Kidney (tissue), 14 donors: ENCODE results near the gene ASPHD2. TPM values are rescaled to one million over a fixed set of nuclear protein-coding genes. Genes with fewer than 3 reads are reported as not detected.

Source experiments
- DNase-seq, 5 donors: peaks; one replicate each; pipeline ENCODE4 v3.0.0-alpha.2; 2013 to 2020
- FAIRE-seq: peaks from 2 replicates; lab custom pipeline; 2012; peaks lifted over from hg19 to GRCh38; lab: Jason Lieb, UNC
- H3K27ac ChIP-seq, 2 donors: one replicate each; pipeline ENCODE4 v1.7.0; 2013; ENCODE audit warnings: low read depth in 2 of 2, low read length in 2 of 2, inconsistent platforms in 1 of 2
- H3K27me3 ChIP-seq: one replicate; pipeline ENCODE4 v1.7.1; 2013; ENCODE audit warnings: low read length, inconsistent platforms; ENCODE audit not compliant: control insufficient read depth, insufficient read depth
- H3K36me3 ChIP-seq, 3 donors: one replicate each; pipeline versions ENCODE4 v1.7.0 to v1.7.1; 2013; ENCODE audit warnings: low read length in 3 of 3, control low read depth in 1 of 3, inconsistent platforms in 1 of 3; ENCODE audit not compliant: insufficient read depth in 3 of 3, control insufficient read depth in 2 of 3
- H3K4me1 ChIP-seq, 3 donors: one replicate each; pipeline versions ENCODE4 v1.7.0 to v1.7.1; 2013; ENCODE audit warnings: low read length in 3 of 3, inconsistent platforms in 1 of 3, low read depth in 1 of 3; ENCODE audit not compliant: control insufficient read depth in 2 of 3, insufficient read depth in 2 of 3
- H3K4me3 ChIP-seq, 3 donors: one replicate each; pipeline versions ENCODE4 v1.7.0 to v1.8.1; 2013; ENCODE audit warnings: low read length in 3 of 3, control low read depth in 1 of 3, inconsistent platforms in 1 of 3
- H3K9ac ChIP-seq, 3 donors: one replicate each; pipeline versions ENCODE4 v1.7.0 to v1.7.1; 2013; ENCODE audit warnings: low read length in 3 of 3, control low read depth in 1 of 3, inconsistent platforms in 1 of 3
- H3K9me3 ChIP-seq, 3 donors: one replicate each; pipeline versions ENCODE4 v1.7.0 to v1.7.1; 2013; ENCODE audit warnings: low read length in 3 of 3, control low read depth in 1 of 3, inconsistent platforms in 1 of 3; ENCODE audit not compliant: control insufficient read depth in 2 of 3, insufficient read depth in 1 of 3
- intact Hi-C: fragments of 100-400 bp; cut with DNase I; formaldehyde crosslinking; loops from one replicate; pipeline ENCODE4 v1.11.1; 2022
- polyA plus RNA-seq: library from polyadenylated mRNA; stranded (reverse); fragments of 350-450 nt; fragmentation: Illumina TruSeq; extraction: RNeasy Lipid Tissue Mini Kit (QIAGEN cat#74804); gene quantifications from one replicate; pipeline ENCODE4 v1.2.3, GENCODE V29; 2014; ENCODE audit warnings: low read depth, low replicate concordance; ENCODE audit not compliant: insufficient read depth
- total RNA-seq: library from RNA; stranded (reverse); fragmentation: NEBNext Ultra II Directional; extraction: Animal tissue kit (Norgen Biotek cat#: 25700); gene quantifications from one replicate; pipeline ENCODE4 v1.2.1, GENCODE V29; 2021
- TF ChIP-seq, protein P1 (sequence below): IDR thresholded peaks from 3 replicates; pipeline ENCODE4 v1.5.1; 2012; ENCODE audit warnings: mild to moderate bottlenecking, moderate library complexity, borderline replicate concordance; ENCODE audit not compliant: insufficient read depth; ENCODE audit errors: extremely low read depth
- donor health status: control.
- donor health status: control.
- donor health status: control.
- donor health status: control.
- donor health status: control.
- donor health status: DM: yes; HTN: yes; CAD: no.
- donor health status: Normal renal cell carcinoma (clear cell type).

The ASPHD2 gene
- total and polyA plus RNA-seq, 2 donors from 2014 or later = 3.3 to 4.5 TPM

- Histone ChIP-seq H3K9ac (no peak overlapping the region), H3K4me1 (no peaks in the 10 kb centered on the region), H3K9me3 (no peaks in the 10 kb centered on the region), H3K4me3 (no peak overlapping the region), H3K27me3 (no peaks in the 10 kb centered on the region), H3K36me3 (no peaks in the 10 kb centered on the region), H3K27ac (no peak overlapping the region)
- TF ChIP-seq, protein P1, sequence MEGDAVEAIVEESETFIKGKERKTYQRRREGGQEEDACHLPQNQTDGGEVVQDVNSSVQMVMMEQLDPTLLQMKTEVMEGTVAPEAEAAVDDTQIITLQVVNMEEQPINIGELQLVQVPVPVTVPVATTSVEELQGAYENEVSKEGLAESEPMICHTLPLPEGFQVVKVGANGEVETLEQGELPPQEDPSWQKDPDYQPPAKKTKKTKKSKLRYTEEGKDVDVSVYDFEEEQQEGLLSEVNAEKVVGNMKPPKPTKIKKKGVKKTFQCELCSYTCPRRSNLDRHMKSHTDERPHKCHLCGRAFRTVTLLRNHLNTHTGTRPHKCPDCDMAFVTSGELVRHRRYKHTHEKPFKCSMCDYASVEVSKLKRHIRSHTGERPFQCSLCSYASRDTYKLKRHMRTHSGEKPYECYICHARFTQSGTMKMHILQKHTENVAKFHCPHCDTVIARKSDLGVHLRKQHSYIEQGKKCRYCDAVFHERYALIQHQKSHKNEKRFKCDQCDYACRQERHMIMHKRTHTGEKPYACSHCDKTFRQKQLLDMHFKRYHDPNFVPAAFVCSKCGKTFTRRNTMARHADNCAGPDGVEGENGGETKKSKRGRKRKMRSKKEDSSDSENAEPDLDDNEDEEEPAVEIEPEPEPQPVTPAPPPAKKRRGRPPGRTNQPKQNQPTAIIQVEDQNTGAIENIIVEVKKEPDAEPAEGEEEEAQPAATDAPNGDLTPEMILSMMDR = no peak
- FAIRE-seq (no peak), DNase-seq (peak in 1 of 5 donors; percentile 23)
- intact Hi-C loops = no loop called here
Measured at GRCh38 chr22:26416670-26417276, 12.3 kb upstream of the ASPHD2 start.

GRCh38 chr22:26417406-26417805 lies 11.7 kb upstream of the ASPHD2 start:
- H3K27me3 ChIP-seq = no peaks in the 10 kb centered on the region
- intact Hi-C loops = no loop called here
- FAIRE-seq (no peak), DNase-seq (no peak)
- no peaks in the 10 kb centered on the region for H3K9me3 ChIP-seq
- TF ChIP-seq, protein P1 = no peak
- H3K4me3 ChIP-seq = no peak overlapping the region
- H3K9ac ChIP-seq = no peak overlapping the region
- H3K4me1 ChIP-seq = no peaks in the 10 kb centered on the region
- no peak overlapping the region for H3K27ac ChIP-seq
- H3K36me3 ChIP-seq = no peaks in the 10 kb centered on the region

DNA sequence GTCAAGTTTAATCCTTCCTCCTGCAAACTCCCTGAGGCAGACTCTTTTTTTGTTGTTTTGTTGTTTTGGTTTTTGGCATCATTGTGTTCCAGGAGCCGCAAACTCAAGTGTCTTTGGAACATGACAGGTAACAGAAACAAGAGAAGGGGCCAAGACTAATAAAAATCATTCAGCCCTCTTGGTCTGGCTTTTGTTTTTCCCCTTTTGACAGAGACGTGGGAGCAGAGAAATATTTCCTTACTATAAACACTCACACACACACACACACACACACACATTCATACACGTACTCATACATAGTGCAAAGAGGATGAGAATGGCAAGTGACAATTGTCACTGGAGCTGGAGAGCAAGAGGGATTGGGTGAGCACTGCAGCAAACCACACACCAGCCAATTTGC lies 10.4 kb upstream of the ASPHD2 start:
- no peak for DNase-seq
- intact Hi-C loops = no loop called here
- H3K27me3 ChIP-seq = no peaks in the 10 kb centered on the region
- H3K4me3 ChIP-seq = no peak overlapping the region
- FAIRE-seq = no peak
- H3K4me1 ChIP-seq = no peaks in the 10 kb centered on the region
- no peak overlapping the region for H3K27ac ChIP-seq
- H3K36me3 ChIP-seq = no peaks in the 10 kb centered on the region
- TF ChIP-seq, protein P1 = no peak
- H3K9ac ChIP-seq = no peak overlapping the region
- H3K9me3 ChIP-seq = peaks cover 0 to 6% (median 0%) of the 10 kb centered on the region in 3 donors

DNA sequence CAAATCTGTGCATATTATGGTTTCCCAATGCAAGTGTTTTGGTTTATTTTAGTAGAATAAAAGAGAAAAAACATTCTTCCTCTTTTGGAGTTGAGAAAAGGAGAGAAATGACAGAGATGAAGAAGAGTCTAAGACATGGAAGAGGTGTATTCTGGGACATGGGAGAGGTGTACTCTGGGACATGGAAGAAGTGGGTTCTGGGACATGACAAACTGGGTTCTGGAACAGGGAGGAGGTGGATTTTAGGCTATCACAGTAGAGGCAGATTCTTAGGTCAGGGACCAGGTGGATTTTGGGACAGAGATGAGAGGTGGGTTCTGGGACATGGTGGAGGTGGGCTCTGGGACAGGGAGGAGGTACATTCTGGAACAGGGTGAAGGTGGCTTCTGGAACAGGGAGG lies 2.1 kb upstream of the ASPHD2 start:
- TF ChIP-seq, protein P1 = no peak
- no peak overlapping the region for H3K9ac ChIP-seq
- FAIRE-seq (no peak), DNase-seq (no peak)
- peaks cover 0 to 6% (median 0%) of the 10 kb centered on the region in 3 donors for H3K9me3 ChIP-seq
- intact Hi-C loops = no loop called here
- no peaks in the 10 kb centered on the region for H3K36me3 ChIP-seq
- H3K27ac ChIP-seq = no peak overlapping the region
- H3K27me3 ChIP-seq = no peaks in the 10 kb centered on the region
- H3K4me1 ChIP-seq = peaks cover 0 to 12% (median 2%) of the 10 kb centered on the region in 3 donors
- no peak overlapping the region for H3K4me3 ChIP-seq
